G401 (cell line): ENCODE measurements around the gene KPNA2. TPM values are rescaled to one million over a fixed set of nuclear protein-coding genes. Genes with fewer than 3 reads are reported as not detected.

Source experiments
- DNase-seq: peaks from one replicate; pipeline ENCODE4 v3.0.0-alpha.2; 2015; ENCODE audit warnings: low spot score
- in situ Hi-C: cut with HindIII; loops from 2 replicates; pipeline ENCODE4 v1.10.0; 2016; ENCODE audit warnings: low sequenced_read_pairs, mixed read lengths
- total RNA-seq: library from RNA; depleted of rRNA; stranded (reverse); fragments of >200 nt; shearing (Covaris generic); gene quantifications from 2 replicates; pipeline ENCODE4 v1.2.3, GENCODE V29; 2014; rRNA removed

KPNA2 gene
- total RNA-seq, 1 experiment from 2014 or later, result 199 TPM

DNA sequence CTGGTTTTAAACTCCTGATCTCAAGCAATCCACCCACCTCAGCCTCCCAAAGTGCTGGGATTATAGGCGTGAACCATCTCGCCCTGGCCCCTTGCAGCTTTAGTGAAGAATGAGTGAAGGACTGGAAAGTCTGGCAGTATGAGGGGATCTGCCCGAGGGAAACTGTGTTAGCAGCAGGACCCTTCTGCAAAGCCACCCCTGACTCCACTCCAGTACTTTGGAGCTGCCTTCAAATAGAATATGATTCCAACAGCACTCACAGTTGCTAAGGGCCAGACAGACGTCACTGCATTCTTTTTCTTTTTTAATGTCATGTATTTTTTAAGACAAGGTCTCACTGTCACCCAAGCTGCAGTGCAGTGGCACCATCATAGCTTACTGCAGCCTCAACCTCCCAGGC, 52.3 kb downstream of the KPNA2 start:
- no peak for DNase-seq
- in situ Hi-C loops, result no loop called here

- no peak for DNase-seq
- in situ Hi-C loops, result no loop called here
Observed at GRCh38 chr17:68089881-68090280, 54.3 kb downstream of the KPNA2 start.

DNA sequence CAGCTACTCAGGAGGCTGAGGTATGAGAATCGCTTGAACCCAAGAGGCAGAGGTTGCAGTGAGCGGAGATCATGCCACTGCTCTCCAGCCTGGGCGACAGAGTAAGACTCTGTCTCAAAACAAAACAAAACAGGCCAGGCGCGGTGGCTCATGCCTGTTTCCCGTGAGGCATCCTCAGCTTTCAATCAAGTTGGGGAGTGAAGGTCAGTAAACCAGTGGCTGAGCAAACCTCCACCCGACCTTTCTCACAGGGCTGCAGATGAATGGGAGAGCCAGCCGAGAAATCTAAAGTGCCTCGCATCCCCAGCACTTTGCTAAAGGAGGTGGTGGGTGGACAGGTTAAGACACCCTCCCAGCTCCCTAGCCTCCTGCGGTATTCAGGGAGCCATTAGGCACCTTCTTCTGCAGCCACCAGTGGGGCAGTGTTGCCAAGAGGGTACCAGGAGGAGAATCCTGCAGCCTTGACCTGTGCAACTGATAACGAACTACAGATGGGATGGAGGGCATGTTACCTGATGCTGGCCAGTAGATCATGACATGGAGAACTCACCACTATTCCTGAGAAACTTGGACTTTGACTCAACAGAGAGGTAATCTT, 59.0 kb downstream of the KPNA2 start:
- no peak for DNase-seq
- in situ Hi-C loops, result no loop called here

DNA sequence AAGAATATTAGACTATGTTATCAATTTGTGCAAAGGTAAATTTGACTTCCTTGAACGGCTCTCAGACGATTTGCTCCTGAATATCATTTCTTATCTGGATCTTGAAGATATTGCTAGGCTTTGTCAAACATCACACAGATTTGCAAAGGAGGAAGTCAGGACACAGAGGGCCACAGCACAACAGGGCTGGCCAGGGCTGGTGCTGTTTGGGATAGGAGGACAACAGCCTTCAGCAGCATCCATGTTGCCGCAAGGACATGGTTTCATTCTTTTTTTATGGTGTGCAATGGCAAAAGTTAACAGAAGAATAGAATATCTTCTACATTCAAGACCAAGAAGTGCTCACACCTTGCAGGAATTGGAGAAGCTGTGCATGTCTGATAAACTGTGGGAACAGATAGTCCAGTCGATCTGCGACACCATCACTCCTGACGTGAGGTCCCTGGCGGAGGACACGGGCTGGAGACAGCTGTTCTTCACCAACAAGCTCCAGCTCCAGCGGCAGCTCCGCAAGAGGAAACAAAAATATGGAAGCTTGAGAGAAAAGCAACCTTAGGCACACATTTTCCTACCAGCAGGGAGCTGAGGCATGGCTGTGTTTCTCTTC, 59.8 kb downstream of the KPNA2 start:
- in situ Hi-C loops, result no loop called here
- no peak for DNase-seq

GRCh38 chr17:68096111-68096510, 60.6 kb downstream of the KPNA2 start:
- DNase-seq, result no peak
- in situ Hi-C loops, result no loop called here

Other genes with a start within 250 kb of the KPNA2 start
- gene BPTF, start 210.2 kb upstream of the KPNA2 start, total RNA-seq, result 25.5 TPM in 2 replicates
- 22.6 and 32.6 TPM in 2 replicates for gene C17orf58, start 39.3 kb upstream of the KPNA2 start, total RNA-seq
- 142 and 144 TPM in 2 replicates for gene AMZ2, start 212.3 kb downstream of the KPNA2 start, total RNA-seq